B cell (primary cell): ENCODE measurements around the gene UGT2B17.
"Not testable (repeated sequence)": the region's sequence is repeated elsewhere in the genome, so short reads cannot be mapped to it uniquely, and the experiment has no call there.

Experiments
- CTCF ChIP-seq: fragments of 200-600 bp; IDR thresholded peaks from one replicate; pipeline ENCODE4 v1.8.0; 2022; ENCODE audit warnings: antibody characterized with exemption, mild to moderate bottlenecking
- EZH2 ChIP-seq: IDR thresholded peaks from 2 replicates; pipeline ENCODE4 v1.6.1; 2012; ENCODE audit warnings: borderline replicate concordance, low read depth, mild to moderate bottlenecking, moderate library complexity, low read length; ENCODE audit not compliant: insufficient read depth, poor library complexity, severe bottlenecking

- TF ChIP-seq CTCF, EZH2: not testable (repeated sequence)
Observed at GRCh38 chr4:68522232-68522631, 53.9 kb downstream of the UGT2B17 start.
